ENCODE results near the gene INPP5A.

GRCh38 chr10:132738454-132739224 is 201.1 kb downstream of the INPP5A start:
- TF ChIP-seq POLR2A (IDR thresholded peaks at IDR 0.05; ENCODE audit: low read depth, low read length) (no peak), POLR2AphosphoS5 (IDR thresholded peaks at IDR 0.05; ENCODE audit: low read depth, low read length) (no peak)
